22Rv1 (cell line): Measurements from ENCODE around the gene DOCK11.
"Not testable (repeated sequence)": the region's sequence is repeated elsewhere in the genome, so short reads cannot be mapped to it uniquely, and the experiment has no call there.

Experiments used
- H3K27ac ChIP-seq: fragments of 450-650 bp; 2 replicates; pipeline ENCODE4 v1.5.1; 2017
- CTCF ChIP-seq: fragments of 450-650 bp; IDR thresholded peaks from 2 replicates; pipeline ENCODE4 v1.5.1; 2017; ENCODE audit warnings: mild to moderate bottlenecking
- ZFX ChIP-seq: fragments of 450-650 bp; IDR thresholded peaks from 2 replicates; pipeline ENCODE4 v1.6.1; 2017; ENCODE audit warnings: antibody characterized with exemption, borderline replicate concordance

The DOCK11 gene

DNA sequence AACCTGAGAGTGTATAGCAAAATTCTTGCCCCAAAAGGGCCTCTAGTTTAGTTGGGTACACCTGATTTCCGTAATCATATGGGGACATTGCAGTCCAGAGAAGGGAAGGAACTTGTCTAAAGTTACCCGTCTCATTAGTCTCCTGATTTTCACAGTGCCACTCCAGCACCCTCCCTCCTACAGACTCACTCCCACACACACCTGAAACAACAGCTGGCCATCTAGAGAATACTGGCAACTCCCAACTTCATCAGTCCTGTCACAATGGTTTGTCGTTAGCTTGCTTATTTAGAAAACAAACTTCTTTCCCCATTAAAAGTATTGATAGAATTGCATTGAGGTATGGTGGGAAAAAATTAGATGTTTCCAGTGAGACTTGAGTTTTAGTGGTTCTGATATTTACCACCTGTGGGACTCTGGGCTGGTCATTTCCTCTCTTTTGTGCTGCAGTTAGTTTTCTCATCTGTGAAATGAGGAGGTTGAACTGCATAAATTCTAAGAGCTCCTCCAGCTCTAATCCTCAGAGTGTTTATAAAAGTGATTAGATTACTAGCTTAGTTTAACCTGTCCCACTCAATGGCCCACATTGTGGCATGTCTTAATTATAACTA, 233.5 kb downstream of the DOCK11 start:
- H3K27ac ChIP-seq = no peak overlapping the region
- TF ChIP-seq CTCF (no peak), ZFX (no peak)

- TF ChIP-seq CTCF = no peak
- TF ChIP-seq ZFX = no peak
- no peak overlapping the region for H3K27ac ChIP-seq
Measured at GRCh38 chrX:118730500-118731247, 235.1 kb downstream of the DOCK11 start.

GRCh38 chrX:118732551-118732950, 236.9 kb downstream of the DOCK11 start:
- H3K27ac ChIP-seq = not testable (repeated sequence)

DNA sequence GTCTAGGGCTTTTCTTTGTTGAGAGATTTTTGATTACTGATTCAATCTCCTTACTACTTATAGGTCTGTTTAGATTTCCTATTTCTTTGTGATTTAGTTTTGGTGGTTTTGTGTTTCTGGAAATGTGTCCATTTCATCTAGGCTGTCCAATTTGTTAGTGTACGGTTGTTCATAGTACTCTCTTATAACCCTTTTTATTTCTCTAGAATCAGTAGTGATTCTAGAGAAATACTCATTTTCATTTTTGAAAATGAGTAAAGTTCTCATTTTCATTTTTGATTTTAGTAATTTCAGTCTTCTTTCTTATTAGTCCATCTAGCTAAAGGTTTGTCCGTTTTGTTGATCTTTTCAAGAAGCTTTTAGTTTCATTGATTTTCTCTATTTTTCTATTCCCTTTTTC, 239.3 kb downstream of the DOCK11 start:
- TF ChIP-seq ZFX (no peak), CTCF (no peak)
- H3K27ac ChIP-seq = no peak overlapping the region
